ENCODE results near the gene POM121.
"Not testable (repeated sequence)": the region's sequence is repeated elsewhere in the genome, so short reads cannot be mapped to it uniquely, and the experiment has no call there.

GRCh38 chr7:72928216-72928615 lies 3.3 kb downstream of the POM121 start:
- not testable (repeated sequence) for TF ChIP-seq CTCF (conservative IDR thresholded peaks at IDR 0.05; ENCODE audit: low read depth in 2 of 2); EZH2 (IDR thresholded peaks at IDR 0.05; ENCODE audit: low read depth, unreplicated experiment); POLR2AphosphoS5 (IDR thresholded peaks at IDR 0.05; ENCODE audit: low read depth); JUNB (IDR thresholded peaks at IDR 0.05; ENCODE audit: unreplicated experiment); EZH2phosphoT487 (IDR thresholded peaks at IDR 0.05; ENCODE audit: unreplicated experiment); NANOG (IDR thresholded peaks at IDR 0.05; ENCODE audit: borderline replicate concordance); STAT1 (IDR thresholded peaks at IDR 0.05; ENCODE audit: unreplicated experiment); CREB1 (CRISPR knock-in tag; IDR thresholded peaks at IDR 0.05; ENCODE audit: low read depth); ZNF462 (CRISPR knock-in tag; IDR thresholded peaks at IDR 0.05)
- TF ChIP-seq, protein P1, sequence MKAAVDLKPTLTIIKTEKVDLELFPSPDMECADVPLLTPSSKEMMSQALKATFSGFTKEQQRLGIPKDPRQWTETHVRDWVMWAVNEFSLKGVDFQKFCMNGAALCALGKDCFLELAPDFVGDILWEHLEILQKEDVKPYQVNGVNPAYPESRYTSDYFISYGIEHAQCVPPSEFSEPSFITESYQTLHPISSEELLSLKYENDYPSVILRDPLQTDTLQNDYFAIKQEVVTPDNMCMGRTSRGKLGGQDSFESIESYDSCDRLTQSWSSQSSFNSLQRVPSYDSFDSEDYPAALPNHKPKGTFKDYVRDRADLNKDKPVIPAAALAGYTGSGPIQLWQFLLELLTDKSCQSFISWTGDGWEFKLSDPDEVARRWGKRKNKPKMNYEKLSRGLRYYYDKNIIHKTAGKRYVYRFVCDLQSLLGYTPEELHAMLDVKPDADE (IDR thresholded peaks at IDR 0.05): not testable (repeated sequence)
- TF ChIP-seq, protein P2, sequence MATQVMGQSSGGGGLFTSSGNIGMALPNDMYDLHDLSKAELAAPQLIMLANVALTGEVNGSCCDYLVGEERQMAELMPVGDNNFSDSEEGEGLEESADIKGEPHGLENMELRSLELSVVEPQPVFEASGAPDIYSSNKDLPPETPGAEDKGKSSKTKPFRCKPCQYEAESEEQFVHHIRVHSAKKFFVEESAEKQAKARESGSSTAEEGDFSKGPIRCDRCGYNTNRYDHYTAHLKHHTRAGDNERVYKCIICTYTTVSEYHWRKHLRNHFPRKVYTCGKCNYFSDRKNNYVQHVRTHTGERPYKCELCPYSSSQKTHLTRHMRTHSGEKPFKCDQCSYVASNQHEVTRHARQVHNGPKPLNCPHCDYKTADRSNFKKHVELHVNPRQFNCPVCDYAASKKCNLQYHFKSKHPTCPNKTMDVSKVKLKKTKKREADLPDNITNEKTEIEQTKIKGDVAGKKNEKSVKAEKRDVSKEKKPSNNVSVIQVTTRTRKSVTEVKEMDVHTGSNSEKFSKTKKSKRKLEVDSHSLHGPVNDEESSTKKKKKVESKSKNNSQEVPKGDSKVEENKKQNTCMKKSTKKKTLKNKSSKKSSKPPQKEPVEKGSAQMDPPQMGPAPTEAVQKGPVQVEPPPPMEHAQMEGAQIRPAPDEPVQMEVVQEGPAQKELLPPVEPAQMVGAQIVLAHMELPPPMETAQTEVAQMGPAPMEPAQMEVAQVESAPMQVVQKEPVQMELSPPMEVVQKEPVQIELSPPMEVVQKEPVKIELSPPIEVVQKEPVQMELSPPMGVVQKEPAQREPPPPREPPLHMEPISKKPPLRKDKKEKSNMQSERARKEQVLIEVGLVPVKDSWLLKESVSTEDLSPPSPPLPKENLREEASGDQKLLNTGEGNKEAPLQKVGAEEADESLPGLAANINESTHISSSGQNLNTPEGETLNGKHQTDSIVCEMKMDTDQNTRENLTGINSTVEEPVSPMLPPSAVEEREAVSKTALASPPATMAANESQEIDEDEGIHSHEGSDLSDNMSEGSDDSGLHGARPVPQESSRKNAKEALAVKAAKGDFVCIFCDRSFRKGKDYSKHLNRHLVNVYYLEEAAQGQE (IDR thresholded peaks at IDR 0.05; ENCODE audit: unreplicated experiment): not testable (repeated sequence)
